HFF-Myc (cell line): ENCODE measurements around the gene HSPB1.

Experiments
- DNase-seq: peaks from one replicate; pipeline ENCODE4 v3.0.0-alpha.2; 2011; ENCODE audit warnings: low read depth; ENCODE audit errors: extremely low read depth
- H3K4me3 ChIP-seq: replicated peaks from 2 replicates; pipeline ENCODE4 v1.5.1; 2011; ENCODE audit warnings: low read depth, mild to moderate bottlenecking, control low read depth, low read length
- TF ChIP-seq, protein P1 (sequence below): IDR thresholded peaks from 2 replicates; pipeline ENCODE4 v1.5.1; 2012; ENCODE audit warnings: mild to moderate bottlenecking, low read depth, low read length, control low read depth; ENCODE audit errors: missing control alignments

HSPB1 gene

DNA sequence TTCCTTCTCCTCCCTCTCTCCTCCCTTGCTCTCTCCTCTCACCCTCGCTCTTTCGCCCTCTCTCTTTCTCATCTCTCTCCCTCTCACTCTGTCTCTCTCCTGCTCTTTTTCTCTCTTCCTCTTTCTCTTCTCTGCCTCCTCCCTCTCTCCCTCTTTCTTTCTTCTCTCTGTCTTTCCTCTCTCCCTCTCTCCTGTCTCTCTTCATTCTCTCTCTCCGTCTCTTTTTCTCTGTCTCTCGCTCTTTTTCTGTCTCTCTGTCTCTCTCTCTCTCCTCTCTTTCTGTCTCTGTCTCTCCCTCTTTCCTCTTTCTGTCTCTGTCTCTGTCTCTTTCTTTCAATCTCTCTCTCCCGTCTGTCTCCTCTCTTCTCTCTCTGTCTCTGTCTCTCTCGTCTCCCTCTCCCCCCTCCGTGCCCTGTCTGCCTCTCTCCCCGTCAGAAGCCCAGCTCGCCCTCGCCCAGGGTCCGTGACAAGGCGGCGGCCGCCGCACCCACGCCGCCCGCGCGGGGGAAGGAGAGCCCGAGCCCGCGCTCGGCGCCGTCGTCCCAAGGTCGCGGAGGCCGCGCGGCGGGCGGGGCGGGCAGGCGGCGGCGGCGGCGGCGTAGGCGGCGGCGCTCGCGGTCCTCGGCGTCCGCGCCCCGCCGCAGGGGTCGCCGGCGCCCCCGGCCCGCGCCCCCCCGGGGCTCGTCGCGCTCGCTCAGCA lies 21.3 kb upstream of the HSPB1 start:
- H3K4me3 ChIP-seq, result no peak overlapping the region
- no peak for DNase-seq
- TF ChIP-seq, protein P1, sequence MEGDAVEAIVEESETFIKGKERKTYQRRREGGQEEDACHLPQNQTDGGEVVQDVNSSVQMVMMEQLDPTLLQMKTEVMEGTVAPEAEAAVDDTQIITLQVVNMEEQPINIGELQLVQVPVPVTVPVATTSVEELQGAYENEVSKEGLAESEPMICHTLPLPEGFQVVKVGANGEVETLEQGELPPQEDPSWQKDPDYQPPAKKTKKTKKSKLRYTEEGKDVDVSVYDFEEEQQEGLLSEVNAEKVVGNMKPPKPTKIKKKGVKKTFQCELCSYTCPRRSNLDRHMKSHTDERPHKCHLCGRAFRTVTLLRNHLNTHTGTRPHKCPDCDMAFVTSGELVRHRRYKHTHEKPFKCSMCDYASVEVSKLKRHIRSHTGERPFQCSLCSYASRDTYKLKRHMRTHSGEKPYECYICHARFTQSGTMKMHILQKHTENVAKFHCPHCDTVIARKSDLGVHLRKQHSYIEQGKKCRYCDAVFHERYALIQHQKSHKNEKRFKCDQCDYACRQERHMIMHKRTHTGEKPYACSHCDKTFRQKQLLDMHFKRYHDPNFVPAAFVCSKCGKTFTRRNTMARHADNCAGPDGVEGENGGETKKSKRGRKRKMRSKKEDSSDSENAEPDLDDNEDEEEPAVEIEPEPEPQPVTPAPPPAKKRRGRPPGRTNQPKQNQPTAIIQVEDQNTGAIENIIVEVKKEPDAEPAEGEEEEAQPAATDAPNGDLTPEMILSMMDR, result no peak

DNA sequence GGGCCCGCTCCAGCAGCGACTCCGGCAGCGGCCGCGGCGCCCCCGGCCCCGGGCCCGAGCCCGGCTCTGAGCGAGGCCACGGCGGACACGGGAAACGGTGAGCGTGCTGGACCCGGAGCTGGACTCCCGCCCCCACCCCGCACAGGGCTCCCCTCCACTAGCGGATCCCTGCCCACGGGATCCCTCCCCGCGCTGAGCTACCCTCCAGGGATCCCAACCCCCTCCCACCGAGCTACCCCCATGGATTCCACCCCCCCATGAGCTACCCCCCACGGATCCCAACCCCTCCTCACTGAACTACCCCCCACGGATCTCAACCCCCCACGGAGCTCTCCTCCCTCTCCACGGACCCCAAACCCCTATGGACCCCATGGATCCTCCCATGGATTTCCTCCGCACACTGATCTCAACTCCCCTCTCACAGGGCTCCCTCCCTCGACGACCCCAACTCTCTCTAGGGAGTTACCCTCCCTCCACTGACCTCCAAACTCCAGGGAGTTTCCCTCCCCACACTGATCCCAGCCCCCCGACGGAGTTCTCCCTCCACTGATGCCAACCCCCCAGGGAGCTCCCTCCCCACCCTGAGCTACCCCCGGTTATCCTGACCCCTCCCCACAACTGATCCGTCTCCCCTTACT lies 20.6 kb upstream of the HSPB1 start:
- DNase-seq, result no peak
- TF ChIP-seq, protein P1, result no peak
- no peak overlapping the region for H3K4me3 ChIP-seq

- TF ChIP-seq, protein P1, result no peak
- H3K4me3 ChIP-seq, result peak overlapping the region; percentile 22
- no peak for DNase-seq
These were observed 19.9 kb upstream of the HSPB1 start for GRCh38 chr7:76282344-76283253.

DNA sequence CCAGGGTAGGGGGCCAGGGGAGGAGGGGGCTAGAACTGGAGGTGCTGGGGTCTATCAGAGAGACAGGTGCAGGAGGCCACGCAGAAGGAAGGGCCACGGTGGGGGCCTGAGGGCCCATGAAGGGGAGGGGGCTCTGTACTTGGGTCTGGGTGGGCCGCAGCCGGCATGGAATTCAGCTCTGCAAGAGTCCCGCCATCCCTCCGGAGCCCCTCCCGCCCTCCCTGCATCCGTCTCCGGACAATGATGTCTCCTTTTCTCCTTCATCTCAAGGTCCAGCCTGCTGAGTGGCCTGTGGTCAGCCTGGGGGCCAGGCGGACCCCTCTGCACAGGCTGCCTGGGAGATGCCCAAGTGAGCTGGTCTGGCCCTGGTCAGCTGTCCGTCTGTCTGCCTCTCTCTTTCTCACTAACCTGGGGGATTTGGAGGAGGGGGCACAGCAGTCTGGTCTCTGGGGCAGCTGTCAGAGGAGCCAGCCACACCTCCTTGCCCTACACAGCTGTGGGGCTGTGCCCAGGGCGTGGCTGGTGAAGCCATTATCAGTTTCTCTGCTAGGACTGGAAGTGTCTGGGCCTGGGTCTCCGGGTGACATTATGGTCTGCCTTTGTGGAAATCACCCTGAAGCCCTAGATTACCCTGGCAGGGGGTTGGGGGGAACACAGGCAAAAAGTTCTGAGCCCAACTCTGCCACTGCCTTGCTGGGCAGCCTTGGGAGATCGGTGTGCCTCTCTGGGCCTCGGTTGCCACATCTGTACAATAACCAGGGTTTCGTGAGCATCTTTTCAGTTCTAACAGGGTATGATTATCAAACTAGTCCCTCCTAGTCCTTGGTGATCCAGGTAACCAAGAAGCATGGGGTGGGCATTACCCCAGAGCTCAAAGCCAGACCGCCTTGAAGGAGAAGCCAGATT lies 19.0 kb upstream of the HSPB1 start:
- TF ChIP-seq, protein P1, result no peak
- no peak for DNase-seq
- H3K4me3 ChIP-seq, result peak overlapping the region; percentile 22; the same call in 1 of the 2 replicates

GRCh38 chr7:76285604-76286374 lies 16.7 kb upstream of the HSPB1 start:
- TF ChIP-seq, protein P1, result no peak
- no peak for DNase-seq
- H3K4me3 ChIP-seq, result no peak overlapping the region
